Neural cell (in vitro differentiated cells): ENCODE data around the gene VPS35L. TPM values are rescaled to one million over a fixed set of nuclear protein-coding genes. Genes with fewer than 3 reads are reported as not detected.
"Not testable (repeated sequence)": the region's sequence is repeated elsewhere in the genome, so short reads cannot be mapped to it uniquely, and the experiment has no call there.

Experiments
- H2AFZ ChIP-seq: fragments of 200-600, 300-800 bp; sonication (generic), shearing (Covaris generic); 2 replicates; pipeline ENCODE4 v1.6.0; 2014; ENCODE audit warnings: low read depth, mild to moderate bottlenecking, antibody characterized with exemption, low read length, moderate library complexity
- H3F3A ChIP-seq: fragments of 200-600 bp; shearing (Covaris generic); 2 replicates; pipeline ENCODE4 v1.6.1; 2016; ENCODE audit warnings: mild to moderate bottlenecking, moderate library complexity, mixed read lengths, antibody characterized with exemption, low read length; ENCODE audit not compliant: insufficient read depth, poor library complexity, severe bottlenecking
- H3K27ac ChIP-seq: fragments of 200-600, 300-800 bp; sonication (generic), shearing (Covaris generic); 2 replicates; pipeline ENCODE4 v1.5.1; 2014; ENCODE audit warnings: mild to moderate bottlenecking, low read length, moderate library complexity
- H3K27me3 ChIP-seq: fragments of 300-800, 200-600 bp; sonication (generic), shearing (Covaris generic); 2 replicates; pipeline ENCODE4 v1.6.0; 2014; ENCODE audit warnings: mild to moderate bottlenecking, low read depth, low read length, moderate library complexity; ENCODE audit not compliant: insufficient read depth
- H3K36me3 ChIP-seq: fragments of 300-800, 200-600 bp; sonication (generic), shearing (Covaris generic); 2 replicates; pipeline ENCODE4 v1.5.1; 2014; ENCODE audit warnings: mild to moderate bottlenecking, antibody characterized with exemption, low read length, moderate library complexity; ENCODE audit not compliant: insufficient read depth
- H3K4me2 ChIP-seq: fragments of 300-800, 200-600 bp; sonication (generic), shearing (Covaris generic); 2 replicates; pipeline ENCODE4 v1.6.0; 2014; ENCODE audit warnings: mild to moderate bottlenecking, low read length
- H3K4me3 ChIP-seq: fragments of 300-800, 200-600 bp; sonication (generic), shearing (Covaris generic); 2 replicates; pipeline ENCODE4 v1.5.1; 2014; ENCODE audit warnings: mild to moderate bottlenecking, low read length, moderate library complexity
- H3K79me2 ChIP-seq: fragments of 200-600 bp; shearing (Covaris generic); replicated peaks from 2 replicates; pipeline ENCODE4 v1.6.0; 2014; ENCODE audit warnings: mild to moderate bottlenecking, low read length, moderate library complexity; ENCODE audit not compliant: insufficient read depth
- H3K9ac ChIP-seq: fragments of 300-800, 200-600 bp; sonication (generic), shearing (Covaris generic); 2 replicates; pipeline ENCODE4 v1.6.1; 2016; ENCODE audit warnings: mild to moderate bottlenecking, low read length, mixed read lengths
- H3K9me2 ChIP-seq: fragments of 200-600 bp; shearing (Covaris generic); 2 replicates; pipeline ENCODE4 v1.6.1; 2016; ENCODE audit warnings: mild to moderate bottlenecking, low read length, mixed read lengths; ENCODE audit not compliant: insufficient read depth
- H3K9me3 ChIP-seq: fragments of 200-600, 300-800 bp; sonication (generic), shearing (Covaris generic); 2 replicates; pipeline ENCODE4 v1.6.1; 2016; ENCODE audit warnings: mild to moderate bottlenecking, mixed run types, low read length, moderate library complexity, mixed read lengths
- H4K20me1 ChIP-seq: fragments of 200-600 bp; shearing (Covaris generic); 2 replicates; pipeline ENCODE4 v1.6.1; 2016; ENCODE audit warnings: mild to moderate bottlenecking, mixed run types; ENCODE audit not compliant: insufficient read depth
- CTCF ChIP-seq: fragments of 450-650 bp; IDR thresholded peaks from 2 replicates; pipeline ENCODE4 v1.5.1; 2014; ENCODE audit warnings: antibody characterized with exemption, mild to moderate bottlenecking, moderate library complexity; ENCODE audit not compliant: poor library complexity, severe bottlenecking
- EP300 ChIP-seq: fragments of 450-650 bp; conservative IDR thresholded peaks from 2 replicates; pipeline ENCODE4 v1.6.1; 2014; ENCODE audit warnings: antibody characterized with exemption, mild to moderate bottlenecking, moderate library complexity; ENCODE audit not compliant: poor library complexity, severe bottlenecking
- EZH2 ChIP-seq: fragments of 200-600, 300-800 bp; shearing (Covaris generic), sonication (generic); IDR thresholded peaks from 2 replicates; pipeline ENCODE4 v1.6.1; 2014; ENCODE audit warnings: antibody characterized with exemption, low read length, borderline replicate concordance, mild to moderate bottlenecking; ENCODE audit not compliant: insufficient read depth, poor library complexity, severe bottlenecking
- MXI1 ChIP-seq: fragments of 450-650 bp; conservative IDR thresholded peaks from 2 replicates; pipeline ENCODE4 v1.6.1; 2014; ENCODE audit warnings: antibody characterized with exemption, mild to moderate bottlenecking; ENCODE audit not compliant: poor library complexity, severe bottlenecking
- POLR2AphosphoS5 ChIP-seq: IDR thresholded peaks from 2 replicates; pipeline ENCODE4 v1.6.1; 2012
- RAD21 ChIP-seq: fragments of 450-650 bp; conservative IDR thresholded peaks from 2 replicates; pipeline ENCODE4 v1.6.1; 2014; ENCODE audit warnings: antibody characterized with exemption, mild to moderate bottlenecking, moderate library complexity
- REST ChIP-seq: IDR thresholded peaks from 2 replicates; pipeline ENCODE4 v1.6.1; 2012; ENCODE audit warnings: borderline replicate concordance
- SMC3 ChIP-seq: fragments of 450-650 bp; conservative IDR thresholded peaks from 2 replicates; pipeline ENCODE4 v1.6.1; 2014; ENCODE audit warnings: antibody characterized with exemption, mild to moderate bottlenecking, moderate library complexity; ENCODE audit not compliant: poor library complexity
- TAF1 ChIP-seq: IDR thresholded peaks from 2 replicates; pipeline ENCODE4 v1.6.1; 2012; ENCODE audit warnings: low read depth
- polyA plus RNA-seq: library from polyadenylated mRNA; depleted of rRNA; stranded (reverse); fragments of >200 nt; gene quantifications from 2 replicates; pipeline ENCODE4 v1.2.3, GENCODE V29; 2014

Gene VPS35L
- polyA plus RNA-seq, 1 donor from 2014 or later, result 29.8 TPM

GRCh38 chr16:19713697-19714096 lies 158.2 kb downstream of the VPS35L start:
- no peak overlapping the region for H3K4me2 ChIP-seq
- no peak overlapping the region for H3K4me3 ChIP-seq
- no peaks in the 10 kb centered on the region for H3F3A ChIP-seq
- no peak for TF ChIP-seq CTCF
- no peak for TF ChIP-seq RAD21
- no peak for TF ChIP-seq SMC3
- no peak for TF ChIP-seq MXI1
- TF ChIP-seq EZH2, result no peak
- TF ChIP-seq POLR2AphosphoS5, result no peak
- no peaks in the 10 kb centered on the region for H3K9me3 ChIP-seq
- H3K27ac ChIP-seq, result no peak overlapping the region
- H3K36me3 ChIP-seq, result no peaks in the 10 kb centered on the region
- H3K79me2 ChIP-seq, result peaks cover 24% of the 10 kb centered on the region
- H3K27me3 ChIP-seq, result no peaks in the 10 kb centered on the region
- H2AFZ ChIP-seq, result no peak overlapping the region
- no peak overlapping the region for H3K9ac ChIP-seq
- H3K9me2 ChIP-seq, result no peaks in the 10 kb centered on the region
- no peaks in the 10 kb centered on the region for H4K20me1 ChIP-seq

GRCh38 chr16:19715566-19715965 lies 160.1 kb downstream of the VPS35L start:
- Histone ChIP-seq H3K36me3 (no peaks in the 10 kb centered on the region), H3K9me3 (no peaks in the 10 kb centered on the region), H2AFZ (no peak overlapping the region), H3K9ac (no peak overlapping the region), H3K9me2 (no peaks in the 10 kb centered on the region), H3K4me2 (no peak overlapping the region), H3K4me3 (peak overlapping the region; percentile 81), H3K79me2 (peaks cover 36% of the 10 kb centered on the region), H4K20me1 (no peaks in the 10 kb centered on the region), H3K27me3 (no peaks in the 10 kb centered on the region), H3K27ac (no peak overlapping the region), H3F3A (no peaks in the 10 kb centered on the region)
- TF ChIP-seq SMC3 (no peak), TAF1 (no peak), POLR2AphosphoS5 (no peak), EP300 (no peak)

GRCh38 chr16:19716183-19716582 lies 160.7 kb downstream of the VPS35L start:
- Histone ChIP-seq H3K9me3 (no peaks in the 10 kb centered on the region), H3K27me3 (no peaks in the 10 kb centered on the region), H2AFZ (no peak overlapping the region), H3K27ac (no peak overlapping the region), H3K9me2 (no peaks in the 10 kb centered on the region), H3K4me2 (peak overlapping the region; percentile 98), H3K36me3 (no peaks in the 10 kb centered on the region), H3K9ac (no peak overlapping the region), H3F3A (no peaks in the 10 kb centered on the region), H4K20me1 (no peaks in the 10 kb centered on the region), H3K4me3 (peak overlapping the region; percentile 81), H3K79me2 (peaks cover 36% of the 10 kb centered on the region)
- TF ChIP-seq TAF1 (no peak), RAD21 (no peak), REST (no peak), MXI1 (no peak), SMC3 (no peak)

GRCh38 chr16:19716728-19717127 lies 161.2 kb downstream of the VPS35L start:
- H3K27ac ChIP-seq, H3F3A ChIP-seq, H3K36me3 ChIP-seq, H3K9me3 ChIP-seq, H2AFZ ChIP-seq, H3K27me3 ChIP-seq, H4K20me1 ChIP-seq, H3K9me2 ChIP-seq: not testable (repeated sequence)
- Histone ChIP-seq H3K4me2 (peak overlapping the region; percentile 98), H3K4me3 (peak overlapping the region; percentile 81), H3K79me2 (peaks cover 36% of the 10 kb centered on the region), H3K9ac (peak overlapping the region; percentile 73)
